Fibroblast of lung (primary cell): ENCODE results near the gene MXI1. TPM values are rescaled to one million over a fixed set of nuclear protein-coding genes. Genes with fewer than 3 reads are reported as not detected.
"Not testable (repeated sequence)": the region's sequence is repeated elsewhere in the genome, so short reads cannot be mapped to it uniquely, and the experiment has no call there.

Source experiments
- DNase-seq, 2 donors: peaks; one replicate each; pipeline versions ENCODE4 v3.0.0 to v3.0.0-alpha.2; 2010; ENCODE audit warnings: low read depth in 2 of 2
- H2AFZ ChIP-seq: 2 replicates; pipeline ENCODE4 v1.5.1; 2012; ENCODE audit warnings: low read length, control low read depth, inconsistent platforms
- H3K27ac ChIP-seq: 2 replicates; pipeline ENCODE4 v1.5.1; 2011; ENCODE audit warnings: low read length, control low read depth; ENCODE audit not compliant: insufficient read depth
- H3K27me3 ChIP-seq: 2 replicates; pipeline ENCODE4 v1.5.1; 2011; ENCODE audit warnings: mild to moderate bottlenecking, low read length; ENCODE audit not compliant: control insufficient read depth, insufficient read depth
- H3K36me3 ChIP-seq: 2 replicates; pipeline ENCODE4 v1.5.1; 2011; ENCODE audit warnings: low read length; ENCODE audit not compliant: control insufficient read depth, insufficient read depth
- H3K4me1 ChIP-seq: 2 replicates; pipeline ENCODE4 v1.5.1; 2011; ENCODE audit warnings: low read length; ENCODE audit not compliant: control insufficient read depth, insufficient read depth; ENCODE audit errors: extremely low read depth
- H3K4me2 ChIP-seq: 2 replicates; pipeline ENCODE4 v1.5.1; 2011; ENCODE audit warnings: low read length, control low read depth; ENCODE audit not compliant: insufficient read depth; ENCODE audit errors: extremely low read depth
- H3K4me3 ChIP-seq, 4 experiments: fragments of 200-600 bp in 1 of 4; sonication (generic) in 1 of 4; replicated peaks in 1 of 4; 2 replicates each; pipeline ENCODE4 v1.5.1; 2011 to 2016; ENCODE audit warnings: low read length in 4 of 4, low read depth in 3 of 4, mild to moderate bottlenecking in 3 of 4, control low read depth in 2 of 4, inconsistent platforms in 1 of 4, mixed read lengths in 1 of 4; ENCODE audit not compliant: insufficient read depth in 1 of 4; ENCODE audit errors: control extremely low read depth in 1 of 4
- H3K79me2 ChIP-seq: 2 replicates; pipeline ENCODE4 v1.5.1; 2012; ENCODE audit warnings: mild to moderate bottlenecking, low read length, inconsistent platforms; ENCODE audit not compliant: control insufficient read depth, insufficient read depth
- H3K9ac ChIP-seq: 2 replicates; pipeline ENCODE4 v1.5.1; 2011; ENCODE audit warnings: mild to moderate bottlenecking, low read length, control low read depth; ENCODE audit not compliant: insufficient read depth
- H3K9me3 ChIP-seq: 2 replicates; pipeline ENCODE4 v1.5.1; 2012; ENCODE audit warnings: low read depth, low read length; ENCODE audit not compliant: control insufficient read depth, insufficient read depth
- H4K20me1 ChIP-seq: 2 replicates; pipeline ENCODE4 v1.5.1; 2011; ENCODE audit warnings: low read length; ENCODE audit not compliant: control insufficient read depth, insufficient read depth; ENCODE audit errors: extremely low read depth
- CTCF ChIP-seq, 2 donors: IDR thresholded peaks in 1 of 2; conservative IDR thresholded peaks in 1 of 2; 1 replicate in 1 of 2; 2 replicates in 1 of 2; pipeline ENCODE4 v1.5.1; 2011 to 2012; ENCODE audit warnings: low read length in 2 of 2, control low read depth in 1 of 2, inconsistent platforms in 1 of 2, low read depth in 1 of 2, mild to moderate bottlenecking in 1 of 2
- EZH2 ChIP-seq: IDR thresholded peaks from 2 replicates; pipeline ENCODE4 v1.5.1; 2012; ENCODE audit warnings: low read length, control low read depth, mild to moderate bottlenecking; ENCODE audit errors: missing control alignments
- polyA plus RNA-seq, 2 donors: library from polyadenylated mRNA; depleted of rRNA in 1 of 2; stranded (reverse) in 1 of 2; unstranded in 1 of 2; fragments of >200 nt; gene quantifications; 2 replicates each; pipeline ENCODE4 v1.2.1, GENCODE V29; 2011 to 2012; ENCODE audit warnings: missing spikeins in 1 of 2
- total RNA-seq: library from RNA; depleted of rRNA; stranded (reverse); fragments of >200 nt; gene quantifications from 2 replicates; pipeline ENCODE4 v1.2.1, GENCODE V29; 2014

MXI1 gene
- total and polyA plus RNA-seq, 2 donors (not counting 1 experiment from before 2014, with no cell fraction given), result 18.7 to 40.1 TPM

GRCh38 chr10:110184398-110184797, 23.0 kb upstream of the MXI1 start:
- no peak overlapping the region for H3K4me3 ChIP-seq
- no peaks in the 10 kb centered on the region for H3K27me3 ChIP-seq
- H3K27ac ChIP-seq, result no peak overlapping the region
- H3K36me3 ChIP-seq, result no peaks in the 10 kb centered on the region
- no peak for DNase-seq
- no peak overlapping the region for H3K4me2 ChIP-seq
- H4K20me1 ChIP-seq, result no peaks in the 10 kb centered on the region
- H2AFZ ChIP-seq, result no peak overlapping the region
- H3K4me1 ChIP-seq, result no peaks in the 10 kb centered on the region
- H3K9ac ChIP-seq, result no peak overlapping the region
- H3K79me2 ChIP-seq, result no peaks in the 10 kb centered on the region
- TF ChIP-seq CTCF (conservative IDR thresholded peaks at IDR 0.05 in 1 of 2, IDR thresholded peaks at IDR 0.05 in 1 of 2; ENCODE audit: low read depth in 1 of 2, low read length in 2 of 2) (no peak), EZH2 (no peak)
- no peaks in the 10 kb centered on the region for H3K9me3 ChIP-seq

- not testable (repeated sequence) for DNase-seq, H2AFZ ChIP-seq, H3K79me2 ChIP-seq, H4K20me1 ChIP-seq, H3K4me1 ChIP-seq, H3K27ac ChIP-seq, H3K4me3 ChIP-seq, H3K9ac ChIP-seq, H3K4me2 ChIP-seq, H3K27me3 ChIP-seq, H3K36me3 ChIP-seq, H3K9me3 ChIP-seq
Measured at GRCh38 chr10:110185646-110186182, 21.7 kb upstream of the MXI1 start.

- DNase-seq, result no peak
- no peaks in the 10 kb centered on the region for H3K36me3 ChIP-seq
- H3K4me1 ChIP-seq, result no peaks in the 10 kb centered on the region
- no peak for TF ChIP-seq CTCF (conservative IDR thresholded peaks at IDR 0.05 in 1 of 2, IDR thresholded peaks at IDR 0.05 in 1 of 2; ENCODE audit: low read depth in 1 of 2, low read length in 2 of 2)
- no peak for TF ChIP-seq EZH2
- no peak overlapping the region for H3K4me2 ChIP-seq
- no peak overlapping the region for H3K4me3 ChIP-seq
- no peaks in the 10 kb centered on the region for H3K27me3 ChIP-seq
- H3K79me2 ChIP-seq, result no peaks in the 10 kb centered on the region
- no peak overlapping the region for H3K9ac ChIP-seq
- no peaks in the 10 kb centered on the region for H4K20me1 ChIP-seq
- no peaks in the 10 kb centered on the region for H3K9me3 ChIP-seq
- no peak overlapping the region for H3K27ac ChIP-seq
- no peak overlapping the region for H2AFZ ChIP-seq
Measured at GRCh38 chr10:110190170-110190569, 17.2 kb upstream of the MXI1 start.
